ENCODE measurements around the gene AP1S1. TPM values are rescaled to one million over a fixed set of nuclear protein-coding genes. Genes with fewer than 3 reads are reported as not detected.

AP1S1 gene
- total RNA-seq, 1 experiment from 2014 or later: 52.3 TPM

DNA sequence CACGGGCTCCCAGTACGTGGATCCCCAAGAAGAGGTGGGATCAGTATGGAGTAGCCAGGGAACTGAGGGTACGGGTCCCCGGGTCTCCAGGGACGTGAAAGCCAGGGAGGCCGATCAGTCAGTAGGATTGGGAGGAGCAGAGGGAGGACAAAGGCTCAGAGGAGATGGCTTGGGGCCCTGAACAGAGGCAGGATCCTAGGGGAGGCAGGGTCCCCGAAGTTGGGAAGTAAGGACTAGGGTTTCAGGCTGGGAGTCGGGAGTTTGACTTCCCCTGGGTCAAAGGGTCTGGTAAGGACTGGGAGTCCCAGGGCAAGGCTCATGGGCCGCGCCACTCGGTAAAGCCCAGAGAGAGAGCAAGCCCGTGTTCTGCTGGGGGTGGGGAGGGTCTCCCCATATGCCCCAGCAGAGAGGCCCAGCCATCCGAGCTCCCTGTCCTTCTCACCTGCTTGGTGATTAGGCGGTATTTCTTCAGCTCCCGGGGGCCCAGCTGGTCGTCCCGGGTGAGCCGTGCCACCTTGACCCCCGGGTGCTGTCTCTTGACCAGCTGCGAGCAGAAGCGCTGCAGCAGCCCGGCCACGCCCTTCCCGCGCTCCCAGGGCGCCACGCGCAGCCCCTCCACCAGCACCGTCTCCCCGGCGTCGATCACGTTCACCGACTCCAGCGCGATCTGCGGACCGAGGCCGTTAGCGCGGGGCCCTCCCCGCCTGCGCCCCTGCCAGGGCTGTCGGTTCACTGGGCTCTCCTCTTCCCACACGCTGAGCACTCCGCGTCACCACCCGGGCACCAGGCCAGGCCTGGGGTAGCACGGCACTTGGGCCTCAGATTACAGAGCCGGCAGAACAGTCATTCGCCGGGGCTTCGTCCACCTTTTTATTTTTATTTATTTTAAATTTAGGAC lies 18.8 kb downstream of the AP1S1 start:
- peaks cover 26% of the 10 kb centered on the region for H3K4me1 ChIP-seq
- Mint-ChIP-seq H3K27ac (ENCODE audit: unreplicated experiment) (peak overlapping the region; percentile 53), H3K9me3 (ENCODE audit: unreplicated experiment) (no peaks in the 10 kb centered on the region), H3K27me3 (ENCODE audit: insufficient read depth, unreplicated experiment) (peaks cover 46% of the 10 kb centered on the region), H3K4me1 (ENCODE audit: low read depth, unreplicated experiment) (peaks cover 29% of the 10 kb centered on the region), H3K36me3 (ENCODE audit: insufficient read depth, unreplicated experiment) (no peaks in the 10 kb centered on the region), H3K4me3 (ENCODE audit: unreplicated experiment) (peak overlapping the region; percentile 58)
- ChIA-PET POLR2A (no interaction called here), CTCF (interaction anchor here (1.8 kb wide), 2 partner anchors 19 to 29 kb away, joined by 9 to 11 read pairs; no protein-coding TSS in a partner anchor)
- no TSS peak for BruUV-seq (replicated peaks)
- TF ChIP-seq, protein P1, sequence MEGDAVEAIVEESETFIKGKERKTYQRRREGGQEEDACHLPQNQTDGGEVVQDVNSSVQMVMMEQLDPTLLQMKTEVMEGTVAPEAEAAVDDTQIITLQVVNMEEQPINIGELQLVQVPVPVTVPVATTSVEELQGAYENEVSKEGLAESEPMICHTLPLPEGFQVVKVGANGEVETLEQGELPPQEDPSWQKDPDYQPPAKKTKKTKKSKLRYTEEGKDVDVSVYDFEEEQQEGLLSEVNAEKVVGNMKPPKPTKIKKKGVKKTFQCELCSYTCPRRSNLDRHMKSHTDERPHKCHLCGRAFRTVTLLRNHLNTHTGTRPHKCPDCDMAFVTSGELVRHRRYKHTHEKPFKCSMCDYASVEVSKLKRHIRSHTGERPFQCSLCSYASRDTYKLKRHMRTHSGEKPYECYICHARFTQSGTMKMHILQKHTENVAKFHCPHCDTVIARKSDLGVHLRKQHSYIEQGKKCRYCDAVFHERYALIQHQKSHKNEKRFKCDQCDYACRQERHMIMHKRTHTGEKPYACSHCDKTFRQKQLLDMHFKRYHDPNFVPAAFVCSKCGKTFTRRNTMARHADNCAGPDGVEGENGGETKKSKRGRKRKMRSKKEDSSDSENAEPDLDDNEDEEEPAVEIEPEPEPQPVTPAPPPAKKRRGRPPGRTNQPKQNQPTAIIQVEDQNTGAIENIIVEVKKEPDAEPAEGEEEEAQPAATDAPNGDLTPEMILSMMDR (IDR thresholded peaks at IDR 0.05; ENCODE audit: insufficient read depth in 1 of 2, low read depth in 1 of 2, low read length in 1 of 2, severe bottlenecking in 1 of 2, unreplicated experiment in 1 of 2): no peak
- intact Hi-C loops (cut with micrococcal nuclease; ENCODE audit: unreplicated experiment): no loop called here
- no peaks in the 10 kb centered on the region for H3K36me3 ChIP-seq (ENCODE audit: control insufficient read depth, insufficient read depth, low read length)
- H3K9me3 ChIP-seq: no peaks in the 10 kb centered on the region
- peaks cover 10% of the 10 kb centered on the region for H3K27me3 ChIP-seq (replicated peaks; ENCODE audit: control insufficient read depth, insufficient read depth, low read length)
- no peak for DNase-seq
- H3K4me3 ChIP-seq (ENCODE audit: low read depth, low read length): no peak overlapping the region

DNA sequence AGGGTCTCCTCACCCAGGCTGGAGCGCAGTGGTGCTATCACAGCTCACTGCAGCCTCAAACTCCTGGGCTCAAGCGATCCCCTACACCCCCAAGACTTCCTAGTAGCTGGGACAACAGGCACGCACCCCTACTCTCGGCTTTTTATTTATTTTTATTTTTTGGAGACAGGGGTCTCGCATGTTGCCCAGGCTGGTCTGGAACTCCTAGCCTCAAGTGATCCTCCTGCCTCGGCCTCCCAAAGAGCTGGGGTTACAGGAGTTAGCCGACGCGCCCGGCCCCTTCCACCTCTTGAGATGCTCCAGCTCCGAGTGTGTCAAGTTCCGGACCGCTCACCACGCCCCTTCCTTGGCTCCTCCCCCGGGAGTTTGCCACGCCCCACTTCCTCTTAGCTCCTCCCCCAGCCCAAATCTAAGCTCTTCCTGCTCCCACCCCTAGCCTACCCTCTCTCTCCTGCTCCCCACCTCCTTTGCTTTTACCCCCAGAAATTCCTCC lies 19.5 kb downstream of the AP1S1 start:
- Mint-ChIP-seq H3K4me3 (ENCODE audit: unreplicated experiment) (no peak overlapping the region), H3K4me1 (ENCODE audit: low read depth, unreplicated experiment) (peaks cover 23% of the 10 kb centered on the region), H3K27ac (ENCODE audit: unreplicated experiment) (no peak overlapping the region), H3K9me3 (ENCODE audit: unreplicated experiment) (no peaks in the 10 kb centered on the region), H3K36me3 (ENCODE audit: insufficient read depth, unreplicated experiment) (no peaks in the 10 kb centered on the region), H3K27me3 (ENCODE audit: insufficient read depth, unreplicated experiment) (peaks cover 41% of the 10 kb centered on the region)
- intact Hi-C loops (cut with micrococcal nuclease; ENCODE audit: unreplicated experiment): no loop called here
- BruUV-seq (replicated peaks): no TSS peak
- no peaks in the 10 kb centered on the region for H3K9me3 ChIP-seq
- no peak overlapping the region for H3K4me3 ChIP-seq (ENCODE audit: low read depth, low read length)
- H3K27me3 ChIP-seq (replicated peaks; ENCODE audit: control insufficient read depth, insufficient read depth, low read length): peaks cover 10% of the 10 kb centered on the region
- ChIA-PET POLR2A (no interaction called here), CTCF (interaction anchor here (1.8 kb wide), 2 partner anchors 19 to 30 kb away, joined by 9 to 11 read pairs; no protein-coding TSS in a partner anchor)
- H3K36me3 ChIP-seq (ENCODE audit: control insufficient read depth, insufficient read depth, low read length): no peaks in the 10 kb centered on the region
- TF ChIP-seq, protein P1 (IDR thresholded peaks at IDR 0.05; ENCODE audit: insufficient read depth in 1 of 2, low read depth in 1 of 2, low read length in 1 of 2, severe bottlenecking in 1 of 2, unreplicated experiment in 1 of 2): no peak
- H3K4me1 ChIP-seq: peaks cover 26% of the 10 kb centered on the region
- no peak for DNase-seq

DNA sequence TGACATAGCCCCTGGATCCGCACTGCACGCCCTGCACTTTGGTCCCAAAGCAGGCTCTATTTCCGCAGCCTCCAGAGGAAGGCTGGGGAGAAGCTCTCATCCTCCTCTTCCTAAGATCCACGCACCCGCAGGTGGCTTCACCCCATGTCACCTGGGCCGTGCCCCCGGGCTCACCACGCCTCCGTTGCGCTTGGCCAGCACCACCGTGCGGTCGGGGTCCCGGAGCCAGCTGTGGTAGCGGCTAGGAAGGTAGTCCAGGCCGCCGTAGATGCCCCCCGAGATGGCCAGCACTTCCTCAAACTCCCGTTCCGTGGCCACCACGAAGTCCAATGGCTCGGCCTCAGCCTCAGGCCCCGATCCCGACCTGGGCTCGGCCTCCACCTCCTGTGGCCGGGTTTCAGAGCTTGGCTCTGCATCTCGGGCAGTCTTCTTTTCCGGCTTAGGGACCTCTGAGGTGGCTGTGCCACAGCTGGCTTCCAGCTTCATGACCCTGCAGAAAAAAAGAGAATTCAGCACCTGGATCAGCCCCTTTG lies 20.1 kb downstream of the AP1S1 start:
- intact Hi-C loops (cut with micrococcal nuclease; ENCODE audit: unreplicated experiment): no loop called here
- no peak for DNase-seq
- H3K4me3 Mint-ChIP-seq (ENCODE audit: unreplicated experiment): no peak overlapping the region
- ChIA-PET CTCF (interaction anchor here (0.6 to 1.8 kb wide), 3 partner anchors 18 to 58 kb away, joined by 3 to 11 read pairs (median 9); no protein-coding TSS in a partner anchor), POLR2A (no interaction called here)
- H3K27me3 ChIP-seq (replicated peaks; ENCODE audit: control insufficient read depth, insufficient read depth, low read length): peaks cover 10% of the 10 kb centered on the region
- peaks cover 26% of the 10 kb centered on the region for H3K4me1 ChIP-seq
- H3K27me3 Mint-ChIP-seq (ENCODE audit: insufficient read depth, unreplicated experiment): peaks cover 41% of the 10 kb centered on the region
- H3K27ac Mint-ChIP-seq (ENCODE audit: unreplicated experiment): no peak overlapping the region
- no TSS peak for BruUV-seq (replicated peaks)
- H3K36me3 Mint-ChIP-seq (ENCODE audit: insufficient read depth, unreplicated experiment): no peaks in the 10 kb centered on the region
- peaks cover 24% of the 10 kb centered on the region for H3K4me1 Mint-ChIP-seq (ENCODE audit: low read depth, unreplicated experiment)
- no peaks in the 10 kb centered on the region for H3K9me3 Mint-ChIP-seq (ENCODE audit: unreplicated experiment)
- no peaks in the 10 kb centered on the region for H3K36me3 ChIP-seq (ENCODE audit: control insufficient read depth, insufficient read depth, low read length)
- no peak overlapping the region for H3K4me3 ChIP-seq (ENCODE audit: low read depth, low read length)
- TF ChIP-seq, protein P1 (IDR thresholded peaks at IDR 0.05; ENCODE audit: insufficient read depth in 1 of 2, low read depth in 1 of 2, low read length in 1 of 2, severe bottlenecking in 1 of 2, unreplicated experiment in 1 of 2): no peak
- no peaks in the 10 kb centered on the region for H3K9me3 ChIP-seq

Data from Caco-2 (cell line).